Upper lobe of left lung (tissue), 4 donors: ENCODE results near the gene SAAL1.

Source experiments
- POLR2A ChIP-seq, 4 donors: fragments of 450-650 bp; IDR thresholded peaks; one replicate each; pipeline ENCODE4 v1.5.1; 2016 to 2017; ENCODE audit warnings: antibody characterized with exemption in 4 of 4, mild to moderate bottlenecking in 2 of 4
- TF ChIP-seq, protein P1 (sequence below), 6 experiments: fragments of 450-650 bp in 4 of 6; fragments of 200-600 bp in 2 of 6; sonication (generic) in 2 of 6; IDR thresholded peaks; one replicate each; pipeline ENCODE4 v1.5.1; 2016 to 2019; ENCODE audit warnings: antibody characterized with exemption in 6 of 6

DNA sequence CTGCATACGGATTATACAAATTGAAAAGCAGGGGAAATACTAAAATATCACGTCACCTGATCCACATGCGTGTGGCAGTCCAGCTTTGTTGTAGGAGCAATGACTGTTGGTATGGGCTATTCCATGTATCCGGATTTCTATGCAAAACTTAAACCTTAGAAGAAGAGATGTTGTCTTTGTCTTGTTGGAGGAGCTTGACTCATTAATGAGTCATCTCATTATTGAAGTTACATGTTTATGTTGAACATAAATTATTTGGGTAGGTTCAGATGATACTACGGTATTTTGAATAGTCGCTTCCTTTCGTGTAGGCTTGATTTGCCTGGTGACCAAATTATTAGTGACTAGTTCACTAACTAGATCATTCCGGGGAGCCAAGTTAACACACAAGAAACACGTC is 806 bp upstream of the SAAL1 start:
- TF ChIP-seq POLR2A (IDR thresholded peaks at IDR 0.05), result no peak
- TF ChIP-seq, protein P1, sequence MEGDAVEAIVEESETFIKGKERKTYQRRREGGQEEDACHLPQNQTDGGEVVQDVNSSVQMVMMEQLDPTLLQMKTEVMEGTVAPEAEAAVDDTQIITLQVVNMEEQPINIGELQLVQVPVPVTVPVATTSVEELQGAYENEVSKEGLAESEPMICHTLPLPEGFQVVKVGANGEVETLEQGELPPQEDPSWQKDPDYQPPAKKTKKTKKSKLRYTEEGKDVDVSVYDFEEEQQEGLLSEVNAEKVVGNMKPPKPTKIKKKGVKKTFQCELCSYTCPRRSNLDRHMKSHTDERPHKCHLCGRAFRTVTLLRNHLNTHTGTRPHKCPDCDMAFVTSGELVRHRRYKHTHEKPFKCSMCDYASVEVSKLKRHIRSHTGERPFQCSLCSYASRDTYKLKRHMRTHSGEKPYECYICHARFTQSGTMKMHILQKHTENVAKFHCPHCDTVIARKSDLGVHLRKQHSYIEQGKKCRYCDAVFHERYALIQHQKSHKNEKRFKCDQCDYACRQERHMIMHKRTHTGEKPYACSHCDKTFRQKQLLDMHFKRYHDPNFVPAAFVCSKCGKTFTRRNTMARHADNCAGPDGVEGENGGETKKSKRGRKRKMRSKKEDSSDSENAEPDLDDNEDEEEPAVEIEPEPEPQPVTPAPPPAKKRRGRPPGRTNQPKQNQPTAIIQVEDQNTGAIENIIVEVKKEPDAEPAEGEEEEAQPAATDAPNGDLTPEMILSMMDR (IDR thresholded peaks at IDR 0.05), result no peak
